ENCODE measurements around the gene MGA.

The MGA gene

GRCh38 chr15:41634072-41634626 is 26.1 kb upstream of the MGA start:
- H3K4me3 ChIP-seq (ENCODE audit: low read length in 2 of 2): no peak overlapping the region
- no peaks in the 10 kb centered on the region for H3K27me3 ChIP-seq (ENCODE audit: control insufficient read depth in 1 of 2, insufficient read depth in 2 of 2, low read length in 2 of 2)
- peaks cover 2% of the 10 kb centered on the region for H3K4me1 ChIP-seq (ENCODE audit: control insufficient read depth, insufficient read depth, low read length)
- no peak overlapping the region for H3K9ac ChIP-seq (ENCODE audit: low read length in 2 of 2)
- H3K36me3 ChIP-seq (ENCODE audit: control insufficient read depth in 2 of 2, insufficient read depth in 2 of 2, low read length in 2 of 2): no peaks in the 10 kb centered on the region
- no peak overlapping the region for H3K27ac ChIP-seq (ENCODE audit: low read length)
- no peaks in the 10 kb centered on the region for H3K9me3 ChIP-seq (ENCODE audit: control insufficient read depth in 2 of 2, low read length in 2 of 2)

- Histone ChIP-seq H3K27ac (ENCODE audit: low read length) (no peak overlapping the region), H3K9me3 (ENCODE audit: control insufficient read depth in 2 of 2, low read length in 2 of 2) (no peaks in the 10 kb centered on the region), H3K9ac (ENCODE audit: low read length in 2 of 2) (no peak overlapping the region), H3K4me3 (ENCODE audit: low read length in 2 of 2) (no peak overlapping the region), H3K4me1 (ENCODE audit: control insufficient read depth, insufficient read depth, low read length) (peaks cover 2% of the 10 kb centered on the region), H3K36me3 (ENCODE audit: control insufficient read depth in 2 of 2, insufficient read depth in 2 of 2, low read length in 2 of 2) (no peaks in the 10 kb centered on the region), H3K27me3 (ENCODE audit: control insufficient read depth in 1 of 2, insufficient read depth in 2 of 2, low read length in 2 of 2) (no peaks in the 10 kb centered on the region)
Observed at GRCh38 chr15:41637086-41637485, 23.1 kb upstream of the MGA start.

GRCh38 chr15:41640985-41641384 is 19.2 kb upstream of the MGA start:
- no peak overlapping the region for H3K9ac ChIP-seq (ENCODE audit: low read length in 2 of 2)
- no peaks in the 10 kb centered on the region for H3K36me3 ChIP-seq (ENCODE audit: control insufficient read depth in 2 of 2, insufficient read depth in 2 of 2, low read length in 2 of 2)
- H3K9me3 ChIP-seq (ENCODE audit: control insufficient read depth in 2 of 2, low read length in 2 of 2): no peaks in the 10 kb centered on the region
- no peak overlapping the region for H3K4me3 ChIP-seq (ENCODE audit: low read length in 2 of 2)
- no peaks in the 10 kb centered on the region for H3K27me3 ChIP-seq (ENCODE audit: control insufficient read depth in 1 of 2, insufficient read depth in 2 of 2, low read length in 2 of 2)
- no peaks in the 10 kb centered on the region for H3K4me1 ChIP-seq (ENCODE audit: control insufficient read depth, insufficient read depth, low read length)
- H3K27ac ChIP-seq (ENCODE audit: low read length): no peak overlapping the region

- Histone ChIP-seq H3K27ac (ENCODE audit: low read length) (no peak overlapping the region), H3K27me3 (ENCODE audit: control insufficient read depth in 1 of 2, insufficient read depth in 2 of 2, low read length in 2 of 2) (no peaks in the 10 kb centered on the region), H3K9me3 (ENCODE audit: control insufficient read depth in 2 of 2, low read length in 2 of 2) (peaks cover 0 to 4% of the 10 kb centered on the region in 2 donors), H3K4me1 (ENCODE audit: control insufficient read depth, insufficient read depth, low read length) (no peaks in the 10 kb centered on the region), H3K9ac (ENCODE audit: low read length in 2 of 2) (no peak overlapping the region), H3K36me3 (ENCODE audit: control insufficient read depth in 2 of 2, insufficient read depth in 2 of 2, low read length in 2 of 2) (no peaks in the 10 kb centered on the region), H3K4me3 (ENCODE audit: low read length in 2 of 2) (no peak overlapping the region)
Observed at GRCh38 chr15:41647262-41647661, 12.9 kb upstream of the MGA start.

GRCh38 chr15:41648097-41648496 is 12.1 kb upstream of the MGA start:
- Histone ChIP-seq H3K27ac (ENCODE audit: low read length) (no peak overlapping the region), H3K4me3 (ENCODE audit: low read length in 2 of 2) (no peak overlapping the region), H3K4me1 (ENCODE audit: control insufficient read depth, insufficient read depth, low read length) (no peaks in the 10 kb centered on the region), H3K36me3 (ENCODE audit: control insufficient read depth in 2 of 2, insufficient read depth in 2 of 2, low read length in 2 of 2) (no peaks in the 10 kb centered on the region), H3K27me3 (ENCODE audit: control insufficient read depth in 1 of 2, insufficient read depth in 2 of 2, low read length in 2 of 2) (no peaks in the 10 kb centered on the region), H3K9me3 (ENCODE audit: control insufficient read depth in 2 of 2, low read length in 2 of 2) (peaks cover 0 to 4% of the 10 kb centered on the region in 2 donors), H3K9ac (ENCODE audit: low read length in 2 of 2) (no peak overlapping the region)

- Histone ChIP-seq H3K27me3 (ENCODE audit: control insufficient read depth in 1 of 2, insufficient read depth in 2 of 2, low read length in 2 of 2) (no peaks in the 10 kb centered on the region), H3K9me3 (ENCODE audit: control insufficient read depth in 2 of 2, low read length in 2 of 2) (peaks cover 0 to 4% of the 10 kb centered on the region in 2 donors), H3K27ac (ENCODE audit: low read length) (no peak overlapping the region), H3K4me1 (ENCODE audit: control insufficient read depth, insufficient read depth, low read length) (no peaks in the 10 kb centered on the region), H3K9ac (ENCODE audit: low read length in 2 of 2) (no peak overlapping the region), H3K36me3 (ENCODE audit: control insufficient read depth in 2 of 2, insufficient read depth in 2 of 2, low read length in 2 of 2) (no peaks in the 10 kb centered on the region), H3K4me3 (ENCODE audit: low read length in 2 of 2) (no peak overlapping the region)
Observed at GRCh38 chr15:41648770-41649169, 11.4 kb upstream of the MGA start.

- H3K36me3 ChIP-seq (ENCODE audit: control insufficient read depth in 2 of 2, insufficient read depth in 2 of 2, low read length in 2 of 2): no peaks in the 10 kb centered on the region
- no peak overlapping the region for H3K4me3 ChIP-seq (ENCODE audit: low read length in 2 of 2)
- H3K9ac ChIP-seq (ENCODE audit: low read length in 2 of 2): no peak overlapping the region
- peaks cover 0 to 4% of the 10 kb centered on the region in 2 donors for H3K9me3 ChIP-seq (ENCODE audit: control insufficient read depth in 2 of 2, low read length in 2 of 2)
- H3K27me3 ChIP-seq (ENCODE audit: control insufficient read depth in 1 of 2, insufficient read depth in 2 of 2, low read length in 2 of 2): no peaks in the 10 kb centered on the region
- H3K27ac ChIP-seq (ENCODE audit: low read length): no peak overlapping the region
- H3K4me1 ChIP-seq (ENCODE audit: control insufficient read depth, insufficient read depth, low read length): no peaks in the 10 kb centered on the region
Observed at GRCh38 chr15:41650806-41651205, 9.4 kb upstream of the MGA start.

GRCh38 chr15:41651373-41651772 is 8.8 kb upstream of the MGA start:
- H3K27ac ChIP-seq (ENCODE audit: low read length): no peak overlapping the region
- no peak overlapping the region for H3K4me3 ChIP-seq (ENCODE audit: low read length in 2 of 2)
- no peaks in the 10 kb centered on the region for H3K36me3 ChIP-seq (ENCODE audit: control insufficient read depth in 2 of 2, insufficient read depth in 2 of 2, low read length in 2 of 2)
- no peaks in the 10 kb centered on the region for H3K4me1 ChIP-seq (ENCODE audit: control insufficient read depth, insufficient read depth, low read length)
- H3K9ac ChIP-seq (ENCODE audit: low read length in 2 of 2): no peak overlapping the region
- H3K9me3 ChIP-seq (ENCODE audit: control insufficient read depth in 2 of 2, low read length in 2 of 2): peaks cover 0 to 4% of the 10 kb centered on the region in 2 donors
- H3K27me3 ChIP-seq (ENCODE audit: control insufficient read depth in 1 of 2, insufficient read depth in 2 of 2, low read length in 2 of 2): no peaks in the 10 kb centered on the region

- H3K9ac ChIP-seq (ENCODE audit: low read length in 2 of 2): no peak overlapping the region
- no peaks in the 10 kb centered on the region for H3K27me3 ChIP-seq (ENCODE audit: control insufficient read depth in 1 of 2, insufficient read depth in 2 of 2, low read length in 2 of 2)
Observed at GRCh38 chr15:41653760-41654159, 6.4 kb upstream of the MGA start.

GRCh38 chr15:41655716-41656115 is 4.5 kb upstream of the MGA start:
- Histone ChIP-seq H3K4me3 (ENCODE audit: low read length in 2 of 2) (no peak overlapping the region), H3K27ac (ENCODE audit: low read length) (no peak overlapping the region), H3K27me3 (ENCODE audit: control insufficient read depth in 1 of 2, insufficient read depth in 2 of 2, low read length in 2 of 2) (no peaks in the 10 kb centered on the region), H3K9ac (ENCODE audit: low read length in 2 of 2) (no peak overlapping the region), H3K9me3 (ENCODE audit: control insufficient read depth in 2 of 2, low read length in 2 of 2) (peaks cover 0 to 3% of the 10 kb centered on the region in 2 donors), H3K36me3 (ENCODE audit: control insufficient read depth in 2 of 2, insufficient read depth in 2 of 2, low read length in 2 of 2) (no peaks in the 10 kb centered on the region), H3K4me1 (ENCODE audit: control insufficient read depth, insufficient read depth, low read length) (peaks cover 11% of the 10 kb centered on the region)

More at GRCh38 chr15:41653760-41654159, 6.4 kb upstream of the MGA start:
- no peaks in the 10 kb centered on the region for H3K36me3 ChIP-seq (ENCODE audit: control insufficient read depth in 2 of 2, insufficient read depth in 2 of 2, low read length in 2 of 2)
- no peaks in the 10 kb centered on the region for H3K4me1 ChIP-seq (ENCODE audit: control insufficient read depth, insufficient read depth, low read length)
- H3K27ac ChIP-seq (ENCODE audit: low read length): no peak overlapping the region
- peaks cover 0 to 4% of the 10 kb centered on the region in 2 donors for H3K9me3 ChIP-seq (ENCODE audit: control insufficient read depth in 2 of 2, low read length in 2 of 2)
- no peak overlapping the region for H3K4me3 ChIP-seq (ENCODE audit: low read length in 2 of 2)

GRCh38 chr15:41656188-41656587 is 4.0 kb upstream of the MGA start:
- H3K36me3 ChIP-seq (ENCODE audit: control insufficient read depth in 2 of 2, insufficient read depth in 2 of 2, low read length in 2 of 2): no peaks in the 10 kb centered on the region
- no peaks in the 10 kb centered on the region for H3K9me3 ChIP-seq (ENCODE audit: control insufficient read depth in 2 of 2, low read length in 2 of 2)
- H3K27ac ChIP-seq (ENCODE audit: low read length): no peak overlapping the region
- H3K4me3 ChIP-seq (ENCODE audit: low read length in 2 of 2): no peak overlapping the region
- no peaks in the 10 kb centered on the region for H3K27me3 ChIP-seq (ENCODE audit: control insufficient read depth in 1 of 2, insufficient read depth in 2 of 2, low read length in 2 of 2)
- H3K9ac ChIP-seq (ENCODE audit: low read length in 2 of 2): no peak overlapping the region
- H3K4me1 ChIP-seq (ENCODE audit: control insufficient read depth, insufficient read depth, low read length): peaks cover 15% of the 10 kb centered on the region

All from stomach smooth muscle (tissue), 2 donors.